Measurements from ENCODE around the gene RASA2.

- TF ChIP-seq, protein P1, sequence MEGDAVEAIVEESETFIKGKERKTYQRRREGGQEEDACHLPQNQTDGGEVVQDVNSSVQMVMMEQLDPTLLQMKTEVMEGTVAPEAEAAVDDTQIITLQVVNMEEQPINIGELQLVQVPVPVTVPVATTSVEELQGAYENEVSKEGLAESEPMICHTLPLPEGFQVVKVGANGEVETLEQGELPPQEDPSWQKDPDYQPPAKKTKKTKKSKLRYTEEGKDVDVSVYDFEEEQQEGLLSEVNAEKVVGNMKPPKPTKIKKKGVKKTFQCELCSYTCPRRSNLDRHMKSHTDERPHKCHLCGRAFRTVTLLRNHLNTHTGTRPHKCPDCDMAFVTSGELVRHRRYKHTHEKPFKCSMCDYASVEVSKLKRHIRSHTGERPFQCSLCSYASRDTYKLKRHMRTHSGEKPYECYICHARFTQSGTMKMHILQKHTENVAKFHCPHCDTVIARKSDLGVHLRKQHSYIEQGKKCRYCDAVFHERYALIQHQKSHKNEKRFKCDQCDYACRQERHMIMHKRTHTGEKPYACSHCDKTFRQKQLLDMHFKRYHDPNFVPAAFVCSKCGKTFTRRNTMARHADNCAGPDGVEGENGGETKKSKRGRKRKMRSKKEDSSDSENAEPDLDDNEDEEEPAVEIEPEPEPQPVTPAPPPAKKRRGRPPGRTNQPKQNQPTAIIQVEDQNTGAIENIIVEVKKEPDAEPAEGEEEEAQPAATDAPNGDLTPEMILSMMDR (conservative IDR thresholded peaks at IDR 0.05; ENCODE audit: low read length) = no peak
- no peak for TF ChIP-seq EZH2phosphoT487 (IDR thresholded peaks at IDR 0.05; ENCODE audit: borderline replicate concordance)
Measured at GRCh38 chr3:141506071-141506470, 19.2 kb downstream of the RASA2 start.
